A549 (cell line): Measurements from ENCODE around the gene SLC16A7.

Experiments
- CBX2 ChIP-seq: fragments of 200-600 bp; sonication (generic); IDR thresholded peaks from 2 replicates; pipeline ENCODE4 v1.6.1; 2016; ENCODE audit warnings: low read depth, mild to moderate bottlenecking, borderline replicate concordance
- CTCF ChIP-seq: fragments of >200 bp; sonication (Bioruptor Twin); formaldehyde crosslinking; IDR thresholded peaks from 3 replicates; pipeline ENCODE4 v1.5.1; 2016
- EHMT2 ChIP-seq: fragments of 200-600 bp; sonication (generic); IDR thresholded peaks from 2 replicates; pipeline ENCODE4 v1.6.1; 2016; ENCODE audit warnings: antibody characterized with exemption, low read depth, mild to moderate bottlenecking, moderate library complexity
- KDM5A ChIP-seq: fragments of 200-600 bp; sonication (generic); IDR thresholded peaks from 2 replicates; pipeline ENCODE4 v1.6.1; 2016; ENCODE audit warnings: antibody characterized with exemption, mild to moderate bottlenecking
- RAD21 ChIP-seq, 2 experiments: fragments of >200 bp in 1 of 2; sonication (Bioruptor Twin) in 1 of 2; formaldehyde crosslinking in 1 of 2; IDR thresholded peaks in 1 of 2; conservative IDR thresholded peaks in 1 of 2; 2 replicates in 1 of 2; 3 replicates in 1 of 2; pipeline ENCODE4 v1.6.1; 2012 to 2018; ENCODE audit warnings: inconsistent platforms in 1 of 2
- TF ChIP-seq, protein P1 (sequence below): fragments of 450-650 bp; IDR thresholded peaks from 2 replicates; pipeline ENCODE4 v1.6.1; 2014; ENCODE audit warnings: antibody characterized with exemption
- TF ChIP-seq, protein P2 (sequence below): IDR thresholded peaks from 2 replicates; pipeline ENCODE4 v1.6.1; 2012

- TF ChIP-seq, protein P1, sequence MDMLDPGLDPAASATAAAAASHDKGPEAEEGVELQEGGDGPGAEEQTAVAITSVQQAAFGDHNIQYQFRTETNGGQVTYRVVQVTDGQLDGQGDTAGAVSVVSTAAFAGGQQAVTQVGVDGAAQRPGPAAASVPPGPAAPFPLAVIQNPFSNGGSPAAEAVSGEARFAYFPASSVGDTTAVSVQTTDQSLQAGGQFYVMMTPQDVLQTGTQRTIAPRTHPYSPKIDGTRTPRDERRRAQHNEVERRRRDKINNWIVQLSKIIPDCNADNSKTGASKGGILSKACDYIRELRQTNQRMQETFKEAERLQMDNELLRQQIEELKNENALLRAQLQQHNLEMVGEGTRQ, result no peak
- TF ChIP-seq, protein P2, sequence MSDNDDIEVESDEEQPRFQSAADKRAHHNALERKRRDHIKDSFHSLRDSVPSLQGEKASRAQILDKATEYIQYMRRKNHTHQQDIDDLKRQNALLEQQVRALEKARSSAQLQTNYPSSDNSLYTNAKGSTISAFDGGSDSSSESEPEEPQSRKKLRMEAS, result no peak
- TF ChIP-seq EHMT2 (no peak), CTCF (no peak), CBX2 (no peak), RAD21 (conservative IDR thresholded peaks at IDR 0.05 in 1 of 2, IDR thresholded peaks at IDR 0.05 in 1 of 2) (no peak), KDM5A (no peak)
Measured at GRCh38 chr12:59632408-59632807, 36.6 kb downstream of the SLC16A7 start.
